ENCODE data around the gene AGTR1. TPM values are rescaled to one million over a fixed set of nuclear protein-coding genes. Genes with fewer than 3 reads are reported as not detected.

The AGTR1 gene
- total and polyA plus RNA-seq, 2 of the 13 experiments (the other 11 are each of a cell fraction or from before 2014, with no cell fraction given): 0.64 to 1.5 TPM

DNA sequence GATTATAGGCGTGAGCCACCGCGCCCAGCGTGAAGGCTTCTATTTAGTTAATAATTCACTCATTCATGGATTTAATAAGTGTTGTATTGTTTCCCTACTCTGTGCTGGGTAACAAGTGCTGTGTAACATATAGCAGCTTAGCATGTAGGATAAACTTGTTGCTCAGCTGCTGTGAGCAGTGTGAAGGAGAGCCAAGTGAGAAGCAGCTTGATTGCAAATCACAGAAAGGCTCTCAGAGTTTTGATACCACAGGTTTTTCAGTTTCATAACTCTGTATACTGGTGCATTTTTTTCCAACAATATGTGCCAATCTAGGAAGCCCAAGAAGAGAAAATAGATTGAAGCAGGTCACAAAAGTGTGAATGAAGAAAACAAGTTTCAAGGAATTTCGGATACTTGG, 48.4 kb downstream of the AGTR1 start:
- DNase-seq (ENCODE audit: low spot score): no peak
- H3K4me2 ChIP-seq (ENCODE audit: low read depth, low read length): no peak overlapping the region
- H2AFZ ChIP-seq (ENCODE audit: low read length): no peak overlapping the region
- intact Hi-C loops (cut with micrococcal nuclease; ENCODE audit: unreplicated experiment) (no loop called here), in situ Hi-C loops (cut with HindIII; ENCODE audit: extremely low pct_ligation_motif_present, low pct_unique_long_range_greater_than_20kb) (no loop called here)
- H3K36me3 ChIP-seq (replicated peaks in 1 of 2; ENCODE audit: control insufficient read depth in 1 of 2, insufficient read depth in 2 of 2, low read length in 2 of 2): no peaks in the 10 kb centered on the region
- H4K20me1 ChIP-seq (ENCODE audit: insufficient read depth, low read length): no peaks in the 10 kb centered on the region
- no peak for FAIRE-seq
- BruUV-seq (replicated peaks): no TSS peak
- ChIA-PET POLR2A (no interaction called here), CTCF (ENCODE audit: low intra/inter-chr PET ratio, low total read pairs) (no interaction called here)
- WGBS (ENCODE audit: low lambda C conversion rate): 44% methylated on average over 5 of the region's 5 CpGs
- H3K79me2 ChIP-seq (ENCODE audit: insufficient read depth, low read length): no peaks in the 10 kb centered on the region
- ATAC-seq: no peak
- H3K9ac ChIP-seq (ENCODE audit: insufficient read depth, low read depth, low read length): no peak overlapping the region
- no peaks in the 10 kb centered on the region for H3K4me1 ChIP-seq (ENCODE audit: insufficient read depth, low read length)
- no peak overlapping the region for H3K27ac ChIP-seq (ENCODE audit: extremely low read length, insufficient read depth, low read length)
- H3K9me3 ChIP-seq (ENCODE audit: low read length): no peaks in the 10 kb centered on the region
- no peak overlapping the region for H3K4me3 ChIP-seq (replicated peaks in 1 of 3; ENCODE audit: insufficient read depth in 1 of 3, low read depth in 2 of 3, low read length in 3 of 3)
- TF ChIP-seq KLF16 (CRISPR knock-in tag; IDR thresholded peaks at IDR 0.05) (no peak), ZNF24 (IDR thresholded peaks at IDR 0.05) (no peak), E2F2 (CRISPR knock-in tag; IDR thresholded peaks at IDR 0.05; ENCODE audit: borderline replicate concordance) (no peak), ZNF687 (CRISPR knock-in tag; IDR thresholded peaks at IDR 0.05) (no peak), ZNF563 (CRISPR knock-in tag; IDR thresholded peaks at IDR 0.05) (no peak), ARID2 (CRISPR knock-in tag; IDR thresholded peaks at IDR 0.05; ENCODE audit: borderline replicate concordance) (no peak), XRCC5 (optimal IDR thresholded peaks at IDR 0.05; ENCODE audit: low read length) (no peak)
- TF ChIP-seq, protein P1, sequence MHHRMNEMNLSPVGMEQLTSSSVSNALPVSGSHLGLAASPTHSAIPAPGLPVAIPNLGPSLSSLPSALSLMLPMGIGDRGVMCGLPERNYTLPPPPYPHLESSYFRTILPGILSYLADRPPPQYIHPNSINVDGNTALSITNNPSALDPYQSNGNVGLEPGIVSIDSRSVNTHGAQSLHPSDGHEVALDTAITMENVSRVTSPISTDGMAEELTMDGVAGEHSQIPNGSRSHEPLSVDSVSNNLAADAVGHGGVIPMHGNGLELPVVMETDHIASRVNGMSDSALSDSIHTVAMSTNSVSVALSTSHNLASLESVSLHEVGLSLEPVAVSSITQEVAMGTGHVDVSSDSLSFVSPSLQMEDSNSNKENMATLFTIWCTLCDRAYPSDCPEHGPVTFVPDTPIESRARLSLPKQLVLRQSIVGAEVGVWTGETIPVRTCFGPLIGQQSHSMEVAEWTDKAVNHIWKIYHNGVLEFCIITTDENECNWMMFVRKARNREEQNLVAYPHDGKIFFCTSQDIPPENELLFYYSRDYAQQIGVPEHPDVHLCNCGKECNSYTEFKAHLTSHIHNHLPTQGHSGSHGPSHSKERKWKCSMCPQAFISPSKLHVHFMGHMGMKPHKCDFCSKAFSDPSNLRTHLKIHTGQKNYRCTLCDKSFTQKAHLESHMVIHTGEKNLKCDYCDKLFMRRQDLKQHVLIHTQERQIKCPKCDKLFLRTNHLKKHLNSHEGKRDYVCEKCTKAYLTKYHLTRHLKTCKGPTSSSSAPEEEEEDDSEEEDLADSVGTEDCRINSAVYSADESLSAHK (CRISPR knock-in tag; IDR thresholded peaks at IDR 0.05; ENCODE audit: borderline replicate concordance): no peak
- TF ChIP-seq, protein P2, sequence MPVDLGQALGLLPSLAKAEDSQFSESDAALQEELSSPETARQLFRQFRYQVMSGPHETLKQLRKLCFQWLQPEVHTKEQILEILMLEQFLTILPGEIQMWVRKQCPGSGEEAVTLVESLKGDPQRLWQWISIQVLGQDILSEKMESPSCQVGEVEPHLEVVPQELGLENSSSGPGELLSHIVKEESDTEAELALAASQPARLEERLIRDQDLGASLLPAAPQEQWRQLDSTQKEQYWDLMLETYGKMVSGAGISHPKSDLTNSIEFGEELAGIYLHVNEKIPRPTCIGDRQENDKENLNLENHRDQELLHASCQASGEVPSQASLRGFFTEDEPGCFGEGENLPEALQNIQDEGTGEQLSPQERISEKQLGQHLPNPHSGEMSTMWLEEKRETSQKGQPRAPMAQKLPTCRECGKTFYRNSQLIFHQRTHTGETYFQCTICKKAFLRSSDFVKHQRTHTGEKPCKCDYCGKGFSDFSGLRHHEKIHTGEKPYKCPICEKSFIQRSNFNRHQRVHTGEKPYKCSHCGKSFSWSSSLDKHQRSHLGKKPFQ (CRISPR knock-in tag; IDR thresholded peaks at IDR 0.05; ENCODE audit: insufficient replicate concordance): no peak
- H3K27me3 ChIP-seq (ENCODE audit: control insufficient read depth in 1 of 2, insufficient read depth in 2 of 2, low read length in 2 of 2): no peaks in the 10 kb centered on the region
